Cortex of kidney (tissue), 1 donor: Measurements from ENCODE around the gene PLA2G6.
"Not testable (repeated sequence)": the region's sequence is repeated elsewhere in the genome, so short reads cannot be mapped to it uniquely, and the experiment has no call there.

Source experiments
- DNase-seq: peaks from one replicate; lab custom pipeline; 2025; lab: John Stamatoyannopoulos, UW

PLA2G6 gene

DNA sequence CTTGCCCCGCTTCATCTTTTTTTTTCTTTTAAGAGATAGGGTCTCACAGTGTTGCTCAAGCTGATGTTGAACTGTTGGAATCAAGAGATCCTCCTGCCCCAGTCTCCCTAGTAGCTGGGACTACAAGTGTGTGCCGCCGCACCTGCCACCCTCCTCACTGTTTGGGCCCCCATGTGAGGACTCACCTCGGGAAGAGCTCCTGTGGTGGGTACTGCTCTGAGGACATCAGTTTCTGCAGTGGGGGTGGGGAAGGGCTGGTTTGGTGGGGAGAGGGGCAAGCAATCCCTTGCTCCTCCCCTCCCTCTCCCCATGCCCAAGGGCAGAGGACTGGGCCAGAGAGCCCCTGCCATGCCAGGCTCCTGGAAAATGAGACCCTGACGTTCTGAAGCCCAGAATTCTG, 96.1 kb downstream of the PLA2G6 start:
- DNase-seq, result no peak

DNA sequence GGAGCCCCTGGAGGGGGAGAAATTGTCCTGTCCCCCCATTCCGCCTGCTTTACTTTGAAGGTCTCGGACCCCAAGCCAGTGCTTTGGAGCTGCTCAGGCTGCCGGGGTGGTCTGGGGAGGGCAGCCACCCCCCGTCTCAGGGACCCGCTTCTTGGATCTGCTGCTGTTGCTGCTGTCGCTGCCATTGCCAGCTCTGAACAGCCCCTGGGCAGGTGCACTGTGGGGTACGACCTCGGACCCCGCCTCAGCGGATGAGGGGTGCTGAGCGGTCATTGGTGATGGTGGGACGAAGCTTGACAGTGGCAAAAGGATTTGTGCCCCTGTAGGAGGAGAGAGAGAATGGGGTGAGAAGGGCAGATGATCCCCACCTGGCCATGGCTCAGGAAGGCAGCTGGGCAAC, 96.6 kb downstream of the PLA2G6 start:
- DNase-seq, result no peak

DNA sequence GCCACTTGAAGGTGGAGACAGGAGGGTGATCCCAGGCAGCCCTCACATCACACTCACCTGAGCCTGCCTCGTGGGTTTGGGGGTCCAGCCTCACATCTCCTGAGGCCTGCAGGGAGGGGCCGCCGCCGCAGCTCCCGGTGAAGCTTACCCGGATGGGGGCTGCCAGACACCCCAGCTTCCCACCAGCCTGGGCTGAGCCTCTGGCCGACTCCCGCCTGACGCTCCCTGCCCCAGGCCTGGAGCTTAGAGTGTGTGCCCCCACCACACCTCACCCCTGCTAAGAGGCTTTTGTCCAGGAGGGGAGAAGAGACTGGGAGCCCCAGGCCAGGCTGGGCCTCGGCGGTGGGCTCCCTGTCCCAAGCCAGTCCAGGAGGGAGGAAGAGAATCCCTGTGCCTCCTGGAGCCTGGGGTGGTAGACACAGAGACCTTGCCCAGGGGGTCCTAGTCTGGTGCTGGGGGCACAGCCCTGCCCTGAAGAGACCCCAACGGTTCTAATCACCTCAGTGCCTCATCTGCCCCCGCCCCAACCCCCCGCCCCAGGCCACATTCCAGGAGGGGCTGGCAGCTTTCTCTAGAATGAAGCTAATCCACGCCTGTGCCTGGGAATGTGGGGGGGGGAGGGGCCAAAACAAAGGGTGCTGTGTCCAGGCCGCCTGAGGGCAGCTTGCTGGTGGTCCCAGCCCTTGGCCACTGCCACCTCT, 97.5 kb downstream of the PLA2G6 start, which contains the start of gene SLC16A8:
Gene SLC16A8 (minus strand): TSS at position 254 of the 701 bp plus-strand sequence. CDS start 1,311 bp downstream, outside the sequence.
- DNase-seq, result no peak

DNA sequence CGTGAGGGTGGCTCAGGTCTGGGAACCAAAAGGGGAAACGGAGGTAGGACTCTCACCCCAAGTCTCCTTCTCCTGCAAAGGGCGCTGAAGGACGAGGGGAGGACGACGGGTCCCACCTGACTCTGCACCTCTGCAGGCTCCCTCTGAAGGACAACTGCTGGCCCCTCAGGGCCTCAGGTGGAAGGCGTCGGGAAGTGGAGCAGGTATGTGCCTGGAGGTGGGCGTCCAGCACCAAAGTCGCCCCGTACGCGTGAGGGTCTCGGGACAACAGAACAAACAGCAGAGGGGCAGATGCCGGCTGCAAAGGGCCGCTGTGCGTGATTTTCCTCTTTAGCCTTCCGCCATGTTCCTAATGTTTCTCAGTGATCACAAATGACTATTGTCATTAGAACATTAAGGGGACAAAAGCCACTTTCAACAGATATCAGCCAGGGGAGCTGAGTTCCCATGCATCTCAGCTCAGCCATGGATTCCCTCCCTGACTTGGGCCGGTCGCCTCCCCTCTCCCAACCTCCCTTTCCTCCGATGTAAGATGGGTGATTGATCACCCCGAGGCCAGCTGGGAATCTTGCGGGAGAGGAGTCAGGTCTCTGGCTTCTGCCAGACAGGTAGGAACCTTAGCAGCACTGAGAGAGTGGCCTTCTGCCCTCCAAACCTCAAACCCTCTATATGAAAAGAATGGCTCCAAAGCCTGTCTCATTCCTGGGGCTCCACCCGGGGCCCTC, 98.5 kb downstream of the PLA2G6 start:
- no peak for DNase-seq

DNA sequence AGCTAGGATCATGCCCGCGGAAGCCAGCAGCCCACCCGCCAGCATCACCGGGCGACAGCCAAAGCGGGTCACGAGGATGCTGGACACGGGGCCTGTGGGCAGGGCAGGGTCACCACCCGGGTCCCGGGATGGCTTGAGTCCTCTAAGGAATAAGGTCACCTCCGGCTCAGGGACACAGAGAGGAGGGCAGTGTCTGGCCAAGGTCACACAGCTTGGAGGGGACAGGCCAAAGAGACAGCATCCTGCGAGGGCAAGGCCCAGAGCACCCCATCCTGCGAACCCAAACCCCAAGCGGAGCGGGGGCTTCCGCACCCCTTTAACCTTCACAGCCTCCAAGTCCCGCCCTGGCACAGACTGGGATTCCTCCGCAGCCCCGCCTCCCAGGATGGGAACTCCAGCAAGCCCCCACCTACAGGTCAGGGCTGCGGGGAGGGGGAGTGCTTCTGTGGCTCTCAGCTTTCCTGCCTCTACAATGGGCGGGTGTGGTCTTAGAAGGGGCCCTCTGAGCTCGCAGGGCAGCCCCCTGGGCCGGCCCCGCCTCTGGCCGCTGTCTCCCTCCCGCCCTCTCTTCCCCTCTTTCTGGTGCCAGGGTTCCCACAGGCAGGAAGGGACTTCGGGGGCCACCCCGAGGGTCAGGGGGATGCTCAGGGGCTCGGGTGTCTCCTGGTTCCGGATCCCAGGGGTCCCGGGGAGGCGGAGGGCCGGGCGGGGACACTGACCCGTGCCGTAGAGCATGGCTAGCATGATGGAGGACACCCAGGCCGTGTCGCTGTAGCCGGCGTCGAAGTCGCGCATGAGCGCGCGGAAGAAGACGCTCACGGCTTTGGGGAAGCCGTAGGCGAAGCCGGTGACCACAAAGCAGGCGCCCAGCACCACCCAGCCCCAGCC, 99.4 kb downstream of the PLA2G6 start:
- DNase-seq, result no peak

DNA sequence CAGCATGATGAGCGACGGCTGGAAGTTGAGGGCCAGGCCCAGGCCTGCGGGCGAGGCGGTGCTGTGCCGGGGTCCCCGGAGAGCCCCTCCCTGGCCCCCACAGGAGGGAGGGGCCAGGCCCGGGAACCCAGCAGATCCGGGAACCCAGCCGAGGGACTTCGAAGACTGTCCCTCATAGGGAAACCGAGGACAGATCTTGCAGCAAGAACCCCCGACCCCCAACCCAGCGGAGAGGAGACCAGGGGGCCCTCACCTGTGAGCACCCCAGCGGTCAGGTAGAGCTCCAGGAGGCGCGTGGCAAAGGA, 100.0 kb downstream of the PLA2G6 start:
- DNase-seq, result no peak

DNA sequence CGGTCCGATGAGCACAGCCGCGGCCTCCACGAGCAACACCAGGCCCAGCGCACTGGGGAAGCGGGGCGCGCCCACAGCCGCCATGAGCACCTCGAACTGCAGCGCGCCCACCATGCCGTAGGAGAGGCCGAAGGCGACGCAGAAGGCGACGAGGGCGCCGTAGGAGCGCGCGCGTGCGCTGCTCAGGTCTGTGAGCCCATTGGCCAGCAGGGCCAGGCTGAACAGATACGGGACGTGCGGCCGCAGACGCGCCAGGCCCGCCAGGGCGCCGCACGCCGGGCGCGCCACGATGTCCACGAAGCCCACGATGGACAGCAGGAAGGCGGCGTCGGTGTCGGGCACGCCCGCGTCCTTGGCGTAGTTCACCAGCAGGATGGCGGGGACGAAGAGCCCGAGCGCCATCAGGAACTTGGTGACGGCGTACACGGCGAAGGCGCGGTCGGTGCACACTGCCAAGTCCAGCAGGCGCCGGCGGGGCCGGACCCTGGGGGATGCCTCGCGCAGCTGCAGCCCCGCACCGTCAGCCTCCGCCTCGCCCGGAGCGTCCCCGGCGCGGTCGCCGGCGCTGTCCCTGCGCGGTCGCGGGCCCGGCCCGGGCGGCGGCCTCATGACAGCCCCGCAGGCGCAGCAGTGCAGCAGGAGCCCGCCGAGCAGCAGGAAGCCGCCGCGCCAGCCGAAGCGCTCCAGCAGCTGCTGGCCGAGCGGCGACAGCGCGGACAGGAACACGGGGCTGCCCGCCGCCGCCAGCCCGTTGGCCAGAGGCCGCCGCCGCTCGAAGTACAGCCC, 100.6 kb downstream of the PLA2G6 start:
- DNase-seq, result no peak

DNA sequence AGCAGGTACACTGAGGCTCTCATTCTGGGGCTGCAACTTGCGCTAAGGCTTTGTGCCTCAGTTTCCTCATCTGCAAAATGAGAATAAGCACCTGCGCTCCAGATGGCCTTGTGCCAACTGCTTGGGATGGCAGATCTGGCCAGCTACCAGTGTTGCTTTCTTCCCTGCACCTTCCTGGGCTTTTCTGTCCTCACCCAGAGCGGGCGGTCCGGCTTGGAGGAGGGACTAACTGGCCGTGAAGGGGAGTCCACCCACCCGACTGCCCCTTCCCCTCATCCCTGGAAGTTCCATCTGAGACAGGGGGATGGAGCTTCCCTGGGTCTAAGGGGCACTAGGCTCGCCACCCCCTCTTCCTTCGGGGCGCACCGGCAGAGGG, 101.2 kb downstream of the PLA2G6 start:
- no peak for DNase-seq

DNA sequence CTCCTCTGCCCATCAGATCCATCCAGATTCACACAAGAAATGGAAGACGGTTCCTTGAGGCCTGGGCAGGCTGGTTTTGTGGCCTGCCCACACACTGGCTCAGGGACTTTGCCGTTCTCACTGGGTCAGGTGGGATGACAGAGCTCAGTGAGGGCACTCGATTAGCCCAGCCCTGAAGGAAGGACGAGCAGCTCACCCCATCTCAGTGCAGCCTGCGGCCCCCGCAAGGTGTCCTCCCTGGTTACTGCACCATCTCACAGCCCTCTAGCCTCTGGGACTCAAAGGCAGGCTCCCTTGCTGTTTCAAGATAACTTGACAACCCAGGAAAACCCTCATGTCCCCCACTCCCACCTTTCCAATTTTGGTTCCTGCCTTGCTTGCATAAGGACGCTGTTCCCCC, 101.8 kb downstream of the PLA2G6 start:
- no peak for DNase-seq

DNA sequence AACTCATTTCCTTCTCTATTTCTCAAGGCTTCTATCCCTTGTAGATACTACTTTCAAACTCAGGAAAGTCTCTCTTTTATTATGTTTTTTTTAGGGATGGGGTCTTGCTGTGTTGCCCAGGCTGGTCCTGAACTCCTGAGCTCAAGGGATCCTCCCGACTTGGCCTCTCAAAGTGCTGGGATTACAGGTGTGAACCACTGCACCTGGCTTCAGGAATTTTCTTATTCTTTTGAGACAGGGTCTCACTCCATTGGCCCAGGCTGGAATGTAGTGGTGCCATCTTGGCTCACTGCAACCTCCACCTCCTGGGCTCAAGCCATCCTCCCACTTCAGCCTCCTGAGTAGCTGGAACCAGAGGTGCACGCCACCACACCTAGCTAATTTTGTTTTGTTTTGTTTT, 102.4 kb downstream of the PLA2G6 start:
- not testable (repeated sequence) for DNase-seq

DNA sequence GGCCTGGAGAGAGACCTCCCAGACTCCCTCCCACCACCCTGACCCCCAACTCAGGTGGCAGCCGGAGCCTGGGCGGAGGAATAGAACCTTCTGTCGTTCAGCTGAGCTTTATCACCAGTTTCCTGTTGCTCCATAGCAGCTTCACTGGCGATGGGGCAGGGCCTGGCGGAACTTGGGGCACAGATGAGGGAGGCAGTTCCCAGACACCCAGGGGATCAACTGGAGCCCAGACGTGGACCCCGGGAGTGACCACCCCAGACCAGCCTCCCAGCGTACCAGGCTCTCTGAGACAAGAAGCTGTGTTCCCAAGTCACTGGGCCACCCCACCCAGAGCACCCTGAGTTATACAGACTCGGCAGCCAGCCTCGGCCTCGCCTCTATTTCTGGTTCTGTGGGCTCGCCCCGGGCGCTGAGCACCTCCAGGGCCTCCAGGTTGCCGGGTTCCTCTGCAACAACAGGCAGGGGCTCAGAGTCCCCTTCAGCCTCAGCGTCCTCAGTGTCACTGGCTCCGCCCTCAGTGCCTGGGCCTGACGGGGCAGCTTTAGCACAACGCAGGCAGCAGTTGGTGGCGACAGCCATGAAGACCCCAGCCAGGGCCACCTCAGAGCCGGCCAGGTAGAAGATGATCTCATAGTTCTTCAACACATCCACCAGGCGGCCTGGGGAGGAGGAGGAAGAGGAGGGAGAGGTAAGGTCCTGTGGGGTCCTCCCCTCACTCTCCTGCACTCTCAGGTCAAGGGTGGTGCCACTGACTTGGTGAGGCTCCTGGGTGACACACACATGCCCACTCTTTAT, 103.4 kb downstream of the PLA2G6 start:
- no peak for DNase-seq

DNA sequence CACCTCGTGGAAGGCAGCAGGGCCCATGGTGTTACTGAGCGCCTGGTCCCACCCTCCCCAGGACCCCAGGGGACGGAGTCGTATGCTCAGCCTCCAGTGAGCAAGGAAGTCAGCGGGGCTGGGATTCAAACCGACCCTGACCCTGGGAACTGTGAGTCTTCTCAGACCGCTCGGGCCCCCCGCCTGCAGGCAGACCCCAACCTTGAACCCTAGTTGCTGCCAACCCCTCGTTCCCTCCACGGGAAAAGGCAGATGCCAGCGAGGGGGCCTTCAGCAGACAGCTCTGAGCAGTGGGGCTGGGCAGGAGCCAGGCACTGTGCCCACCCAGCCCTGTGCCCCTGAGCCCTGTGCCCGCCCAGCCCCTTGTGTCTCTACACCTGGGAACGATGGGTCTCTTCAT, 104.0 kb downstream of the PLA2G6 start:
- no peak for DNase-seq

DNA sequence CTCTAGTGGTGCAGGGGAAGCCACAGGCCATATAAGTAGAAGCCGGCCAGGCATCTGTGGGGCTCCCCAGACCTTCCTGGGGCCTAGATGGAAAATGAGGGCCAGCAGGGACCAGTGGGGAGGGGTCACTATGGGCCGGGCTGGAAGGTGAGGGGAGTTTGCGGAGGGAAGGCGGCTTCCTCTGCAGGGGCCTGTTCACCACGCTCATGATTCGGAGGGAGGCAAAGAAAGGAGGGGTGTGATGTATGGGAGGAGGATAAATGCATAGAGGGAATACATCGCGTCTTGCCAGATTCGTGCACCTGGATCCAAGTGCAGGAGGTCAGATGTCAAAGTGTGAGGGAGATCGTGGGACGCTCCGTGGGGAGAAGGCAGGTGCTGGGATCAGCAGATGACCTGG, 104.5 kb downstream of the PLA2G6 start:
- DNase-seq, result no peak

DNA sequence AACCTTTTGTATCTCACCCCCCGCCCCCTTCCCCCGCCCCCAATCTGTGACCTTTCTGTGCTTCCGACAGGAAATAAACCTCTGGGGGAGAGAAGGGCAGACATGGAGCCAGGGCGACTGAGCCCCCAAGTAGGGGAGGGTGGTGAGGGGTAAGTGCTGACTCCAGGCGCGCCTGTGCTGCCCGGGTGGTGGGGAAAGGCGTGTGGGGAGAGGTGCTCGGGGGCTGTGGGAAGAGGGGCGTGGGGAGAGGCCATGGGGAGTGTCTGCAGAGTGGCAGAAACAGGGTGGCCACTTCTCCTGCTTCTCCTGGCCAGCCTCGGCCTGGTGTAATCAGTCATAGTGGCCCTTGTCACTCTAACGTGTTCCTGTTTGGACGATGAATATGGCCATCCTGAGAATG, 105.7 kb downstream of the PLA2G6 start:
- no peak for DNase-seq

DNA sequence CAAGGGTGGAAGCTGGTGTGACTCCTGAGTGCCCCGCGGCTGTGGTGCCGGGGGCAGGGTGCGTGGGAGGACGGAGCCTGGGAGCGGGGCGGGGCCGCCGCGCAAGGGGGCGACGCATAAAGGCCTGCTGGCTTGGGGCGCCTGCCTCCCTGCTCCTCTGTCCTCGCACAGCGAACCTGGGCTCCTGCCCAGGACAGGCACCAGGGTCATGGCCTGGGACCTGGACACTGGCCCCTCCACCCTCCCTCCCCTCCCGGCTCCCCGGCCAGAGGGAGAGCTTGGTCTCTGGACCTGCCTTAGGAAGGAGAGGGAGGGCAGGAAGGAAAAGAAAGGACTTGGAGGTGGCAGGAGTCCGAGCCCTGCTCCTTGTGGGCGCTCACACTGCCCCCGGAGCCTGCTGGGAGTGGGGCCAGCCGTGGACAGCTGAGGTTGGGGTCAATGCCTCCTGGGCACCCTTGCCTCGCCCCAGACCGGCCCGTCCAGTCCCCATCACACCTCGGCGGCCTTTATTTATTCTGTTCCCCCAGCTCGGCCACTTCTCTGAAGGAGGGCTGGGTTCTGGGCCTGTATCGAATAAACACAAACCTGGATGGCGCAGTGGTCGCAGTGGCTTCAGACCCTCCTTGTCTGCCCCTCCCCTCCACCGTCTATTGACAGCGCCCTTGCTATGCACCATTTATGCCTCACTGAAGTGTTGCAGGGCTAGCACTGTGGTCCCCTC, 106.4 kb downstream of the PLA2G6 start:
- no peak for DNase-seq

DNA sequence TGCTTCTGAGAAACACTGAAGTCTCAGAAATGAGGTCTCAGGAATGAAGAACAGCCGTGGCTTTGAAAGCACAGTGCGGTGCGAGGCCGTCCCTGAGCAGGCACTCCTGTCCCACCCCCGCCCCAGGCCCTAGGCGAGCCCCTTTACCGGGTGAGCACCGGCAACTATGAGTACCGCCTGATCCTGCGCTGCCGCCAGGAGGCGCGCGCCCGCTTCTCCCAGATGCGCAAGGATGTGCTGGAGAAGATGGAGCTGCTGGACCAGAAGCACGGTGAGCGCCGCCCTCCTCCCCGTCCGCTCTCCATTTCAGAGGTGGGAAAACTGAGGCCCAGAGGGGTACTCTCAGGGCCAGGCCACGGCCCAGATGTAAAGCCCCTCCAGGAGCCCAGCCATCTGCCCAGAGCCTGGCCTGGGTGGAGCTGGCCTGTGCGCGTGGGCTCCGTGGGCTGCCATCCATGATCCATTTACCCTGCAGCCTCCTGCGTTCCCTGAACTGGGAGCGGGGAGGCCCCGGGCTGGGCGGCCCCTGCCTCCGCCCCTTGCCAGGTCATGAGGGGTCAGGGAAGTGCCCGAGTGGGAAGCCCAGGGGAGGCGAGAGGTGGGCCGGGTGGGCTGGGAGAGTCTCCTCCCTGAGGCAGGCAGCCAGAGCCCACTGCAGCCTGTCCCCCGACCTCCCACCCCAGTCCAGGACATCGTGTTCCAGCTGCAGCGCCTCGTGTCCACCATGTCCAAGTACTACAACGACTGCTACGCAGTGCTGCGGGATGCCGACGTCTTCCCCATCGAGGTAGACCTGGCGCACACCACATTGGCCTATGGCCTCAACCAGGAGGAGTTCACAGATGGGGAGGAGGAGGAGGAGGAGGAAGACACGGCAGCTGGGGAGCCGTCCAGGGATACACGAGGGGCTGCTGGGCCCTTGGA, 107.2 kb downstream of the PLA2G6 start:
- no peak for DNase-seq

DNA sequence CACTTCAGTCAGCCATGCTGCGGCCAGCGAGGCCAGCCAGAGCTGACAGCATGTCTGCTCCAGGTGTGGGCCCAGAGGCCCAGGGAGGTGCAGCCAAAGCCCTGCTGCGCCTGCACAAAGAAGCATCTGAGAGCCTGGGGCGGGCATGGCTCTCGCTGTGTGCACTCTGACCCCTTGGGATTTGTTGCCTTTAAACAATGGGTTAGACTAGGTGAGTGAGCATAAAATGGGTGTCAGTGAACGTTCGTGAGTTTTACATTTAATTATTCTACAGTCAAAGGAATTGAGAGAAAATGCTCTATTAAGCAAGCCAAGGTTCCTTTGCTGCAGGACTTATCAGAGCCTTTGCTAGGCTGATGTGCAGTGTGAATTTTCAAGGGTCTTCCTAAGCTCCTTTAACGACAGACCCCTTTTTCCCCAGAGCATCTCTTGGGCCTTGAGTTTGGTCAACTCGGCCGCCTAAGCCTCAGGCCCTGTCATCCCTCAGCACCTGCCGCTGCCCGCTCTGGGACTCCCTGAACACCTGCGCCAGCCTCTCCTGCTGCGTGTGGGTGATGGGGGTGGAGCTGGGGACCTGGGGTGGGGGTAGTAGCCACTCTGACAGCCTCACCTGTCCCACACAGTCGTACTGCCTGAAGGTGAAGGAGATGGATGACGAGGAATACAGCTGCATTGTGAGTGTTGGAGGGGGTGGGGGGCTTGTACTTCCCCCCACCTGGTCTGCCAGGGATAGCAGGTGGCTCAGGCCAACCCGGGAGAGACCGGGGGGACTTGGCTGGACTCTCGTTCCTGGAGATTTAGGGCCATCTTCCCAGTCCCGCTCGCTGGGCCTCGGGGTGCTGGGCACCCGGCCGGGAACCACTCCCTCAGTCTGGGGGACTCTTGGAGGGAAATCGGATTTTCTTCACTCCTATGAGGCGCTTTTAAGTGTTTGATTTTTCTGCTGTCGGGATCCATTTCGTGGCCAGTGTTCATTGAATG, 108.2 kb downstream of the PLA2G6 start:
- no peak for DNase-seq
